IMR-90 (cell line): Measurements from ENCODE around the gene HOXB6.

ENCODE experiments used
- CTCF ChIP-seq: conservative IDR thresholded peaks from 2 replicates; pipeline ENCODE4 v1.5.1; 2012; ENCODE audit warnings: mild to moderate bottlenecking, low read depth, low read length, improper control_type of control experiment
- POLR2A ChIP-seq: IDR thresholded peaks from 2 replicates; pipeline ENCODE4 v1.6.1; 2012; ENCODE audit warnings: mild to moderate bottlenecking, low read depth, low read length
- SMC3 ChIP-seq: fragments of 150-350 bp; IDR thresholded peaks from 2 replicates; pipeline ENCODE4 v1.6.1; 2016; ENCODE audit warnings: low read depth, mild to moderate bottlenecking, antibody characterized with exemption, low read length, moderate library complexity

GRCh38 chr17:48555258-48556228, 49.2 kb downstream of the HOXB6 start:
- TF ChIP-seq SMC3 (no peak), POLR2A (no peak), CTCF (0 out of 2 replicates have a peak, but pooled peaks have one; percentile 4)
